HG03095 (cell line): ENCODE data around the gene CARS1.

Experiments used
- ATAC-seq: cut with Tn5 transposase; IDR thresholded peaks from one replicate; pipeline ENCODE4 v1.9.1; 2021; ENCODE audit warnings: moderate library complexity; ENCODE audit not compliant: unreplicated experiment

Gene CARS1

GRCh38 chr11:3010521-3011275, 46.5 kb downstream of the CARS1 start:
- ATAC-seq: no peak

DNA sequence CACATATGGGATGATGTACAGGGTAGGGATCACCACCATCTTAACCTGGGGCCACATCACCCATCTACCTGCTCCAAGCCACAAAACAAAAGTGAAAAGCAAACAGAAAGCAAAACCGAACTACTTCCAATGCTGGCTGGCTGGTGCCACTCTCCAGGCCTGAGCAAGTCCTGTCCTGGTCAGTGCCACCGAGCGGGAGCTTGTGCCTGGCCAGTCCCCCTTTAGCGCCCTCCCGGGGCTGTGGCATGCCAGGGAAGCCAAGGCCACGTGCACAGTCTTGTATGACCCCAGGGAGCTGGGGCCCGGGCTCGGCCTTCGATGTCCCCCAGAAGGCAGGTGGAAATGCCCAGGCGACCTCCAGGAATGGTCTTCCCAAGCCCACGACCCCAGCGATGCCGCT, 47.2 kb downstream of the CARS1 start:
- ATAC-seq: no peak

- ATAC-seq: no peak
Measured at GRCh38 chr11:3009481-3009880, 47.7 kb downstream of the CARS1 start.

DNA sequence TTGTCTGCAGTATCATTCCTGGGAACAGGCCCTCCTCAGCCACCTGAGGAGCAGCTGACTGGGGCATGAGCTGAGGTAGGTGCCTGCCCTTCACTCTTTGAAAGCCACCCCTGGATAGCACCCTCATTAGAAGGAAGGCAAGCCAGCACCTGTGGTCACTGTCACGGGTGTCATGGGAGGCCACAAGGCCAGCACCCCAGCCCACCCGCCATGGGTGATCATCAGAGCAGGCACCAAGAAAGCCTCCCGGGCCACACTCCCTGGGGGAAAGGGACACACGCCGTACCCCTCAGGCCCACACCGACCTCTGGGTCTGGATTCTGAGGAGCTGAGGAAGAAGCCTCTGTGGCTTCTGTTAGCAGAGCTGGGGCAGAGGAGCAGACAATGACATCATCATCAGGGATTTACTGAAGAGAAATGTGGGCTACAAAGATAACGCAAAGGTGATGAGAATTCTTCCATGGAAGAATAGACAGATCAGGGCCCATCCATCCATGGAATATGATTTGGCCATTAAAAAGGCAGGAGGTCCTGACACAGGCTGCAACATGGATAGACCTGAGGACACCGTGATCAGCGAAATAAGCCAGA, 48.4 kb downstream of the CARS1 start:
- ATAC-seq: no peak

- no peak for ATAC-seq
Measured at GRCh38 chr11:3007404-3008010, 49.7 kb downstream of the CARS1 start.

GRCh38 chr11:3006505-3007260, 50.5 kb downstream of the CARS1 start:
- ATAC-seq: no peak

GRCh38 chr11:3004481-3004880, 52.7 kb downstream of the CARS1 start:
- ATAC-seq: no peak

DNA sequence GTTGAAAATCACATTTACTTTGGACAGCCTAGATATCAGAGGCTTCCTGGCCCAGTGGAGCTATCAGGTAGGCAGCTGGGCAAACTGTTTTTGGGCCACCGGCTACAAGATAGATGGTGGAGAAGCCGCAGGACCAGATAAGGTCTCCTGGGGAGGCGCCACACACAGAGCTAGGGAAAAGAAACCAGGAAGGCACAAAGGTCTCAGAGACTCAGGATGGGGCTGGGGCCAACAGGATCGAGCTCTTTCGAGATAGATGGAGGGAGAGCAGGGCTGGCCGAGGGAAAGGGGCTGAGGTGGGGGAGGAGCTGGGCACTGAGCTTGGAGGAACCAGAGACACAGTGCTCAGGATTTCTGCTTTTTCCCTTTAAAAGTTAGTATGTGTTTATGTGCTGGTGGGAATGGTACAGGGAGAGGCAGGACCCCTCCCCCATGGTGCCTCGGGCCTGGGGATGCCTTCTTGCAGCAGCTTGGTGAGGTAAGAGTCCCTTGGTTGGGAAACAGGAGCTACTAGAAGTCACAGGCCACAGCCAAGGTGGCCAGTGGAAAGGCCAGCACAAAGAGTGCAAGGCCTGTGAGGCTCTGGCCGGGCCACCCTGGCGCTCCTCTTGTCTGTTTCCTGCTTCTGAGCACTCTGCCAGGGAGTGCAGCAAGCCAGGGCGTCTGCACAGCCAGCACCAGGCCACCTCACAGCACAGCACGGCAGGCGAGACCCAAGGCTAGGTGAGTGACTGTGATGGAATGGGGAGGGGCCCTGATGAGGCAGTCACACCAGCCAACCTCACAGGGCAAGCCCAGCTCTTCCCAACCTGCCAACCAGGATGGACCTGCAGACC, 53.6 kb downstream of the CARS1 start:
- no peak for ATAC-seq

DNA sequence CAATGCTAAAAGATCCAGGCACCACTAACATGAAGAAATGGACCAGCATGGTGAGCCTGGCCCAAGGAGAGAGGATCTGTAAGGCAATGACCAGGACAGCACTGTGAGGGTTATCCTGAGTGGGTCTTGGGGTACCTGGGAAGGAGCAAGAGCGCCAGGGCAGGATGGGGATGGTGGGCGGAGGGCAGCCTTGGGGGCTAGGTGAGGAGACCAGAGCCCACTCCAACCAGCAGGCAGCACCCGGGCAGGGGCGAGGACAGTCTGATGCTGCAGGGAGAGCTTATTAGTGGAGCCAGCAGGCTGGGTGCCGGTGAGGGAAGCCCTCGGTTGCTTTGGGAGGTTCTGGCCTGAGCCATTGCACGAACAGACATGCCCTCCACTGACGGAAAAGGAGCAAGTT, 54.4 kb downstream of the CARS1 start:
- no peak for ATAC-seq

- ATAC-seq: no peak
Measured at GRCh38 chr11:3002351-3002861, 54.8 kb downstream of the CARS1 start.

GRCh38 chr11:3001496-3001895, 55.7 kb downstream of the CARS1 start:
- ATAC-seq: no peak

- no peak for ATAC-seq
Measured at GRCh38 chr11:3000032-3000961, 56.9 kb downstream of the CARS1 start.

GRCh38 chr11:2999464-2999998, 57.7 kb downstream of the CARS1 start:
- ATAC-seq: no peak

- ATAC-seq: no peak
Measured at GRCh38 chr11:2998073-2998850, 59.0 kb downstream of the CARS1 start.

GRCh38 chr11:2997406-2997805, 59.8 kb downstream of the CARS1 start:
- ATAC-seq: no peak

DNA sequence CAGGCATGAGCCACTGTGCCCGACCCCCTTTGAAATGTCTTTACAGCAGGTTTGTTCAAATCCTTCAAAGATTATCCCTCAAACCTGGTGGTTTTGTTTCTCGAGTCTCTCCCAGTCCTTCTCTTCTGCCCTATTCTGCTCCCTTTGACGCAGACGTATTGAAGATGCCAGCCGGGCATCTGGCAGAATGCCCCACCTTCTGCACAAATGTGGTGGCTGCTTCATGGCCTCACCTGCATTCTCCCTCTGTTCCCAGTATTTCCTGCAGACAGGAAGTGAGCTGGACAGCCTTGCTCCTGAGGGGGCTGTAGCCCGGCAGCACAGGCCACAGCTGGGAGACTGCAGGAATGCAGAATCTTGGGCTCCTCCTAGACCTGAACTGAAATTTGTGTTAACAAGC, 60.2 kb downstream of the CARS1 start:
- no peak for ATAC-seq

DNA sequence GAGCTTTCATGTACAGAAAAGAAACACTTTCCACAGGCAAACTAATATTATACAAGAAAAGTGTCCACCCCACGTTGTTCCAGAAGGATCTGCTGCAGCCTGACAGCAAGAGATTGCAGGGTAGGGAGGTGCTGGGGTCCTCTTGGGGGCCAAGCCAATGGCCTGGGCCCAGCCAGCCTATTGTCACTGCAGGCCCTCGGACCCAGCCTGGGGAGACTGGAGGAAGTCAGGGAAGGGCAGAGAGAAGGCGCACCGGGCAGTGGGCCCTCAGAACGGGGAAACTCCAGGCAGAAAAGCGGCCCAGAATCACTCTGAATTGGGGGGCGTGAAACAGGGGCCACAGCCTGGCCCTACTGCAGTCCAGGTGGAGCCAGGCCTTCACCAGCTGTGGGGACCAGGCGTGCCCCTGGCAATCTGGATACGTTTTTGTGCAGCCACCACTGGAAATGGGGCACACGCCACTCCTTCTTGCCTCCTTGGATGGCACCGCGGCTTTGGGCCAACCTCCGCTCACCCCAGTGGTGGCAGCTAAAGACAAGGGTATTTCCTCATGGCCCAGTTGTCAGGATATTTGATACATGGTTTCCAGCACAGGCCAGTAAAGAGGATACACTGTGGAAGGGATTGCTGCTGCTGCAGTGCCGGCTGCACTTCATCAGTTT, 61.2 kb downstream of the CARS1 start:
- ATAC-seq: no peak

- no peak for ATAC-seq
Measured at GRCh38 chr11:2995031-2995561, 62.1 kb downstream of the CARS1 start.
